Lower lobe of right lung (tissue), 2 donors: ENCODE measurements around the gene ST3GAL6. TPM values are rescaled to one million over a fixed set of nuclear protein-coding genes. Genes with fewer than 3 reads are reported as not detected.

ENCODE experiments used
- ATAC-seq, 2 donors: fragments of 200-7000 bp; cut with Tn5 transposase; one replicate each; pipeline ENCODE4 v1.9.1; 2020 to 2022; ENCODE audit warnings: mild to moderate bottlenecking in 2 of 2, moderate library complexity in 2 of 2
- DNase-seq: peaks from one replicate; pipeline ENCODE4 v3.0.0-alpha.2; 2020
- H3K27ac ChIP-seq: fragments of 200-600 bp; one replicate; pipeline ENCODE4 v1.8.0; 2022
- H3K27me3 ChIP-seq: fragments of 200-600 bp; one replicate; pipeline ENCODE4 v1.8.0; 2022; ENCODE audit warnings: low read depth
- H3K36me3 ChIP-seq: fragments of 200-600 bp; one replicate; pipeline ENCODE4 v1.8.0; 2022; ENCODE audit warnings: mild to moderate bottlenecking
- H3K4me1 ChIP-seq: fragments of 200-600 bp; one replicate; pipeline ENCODE4 v1.8.0; 2022
- H3K4me3 ChIP-seq: fragments of 200-600 bp; one replicate; pipeline ENCODE4 v1.8.0; 2022; ENCODE audit warnings: mild to moderate bottlenecking
- H3K9me3 ChIP-seq: fragments of 200-600 bp; one replicate; pipeline ENCODE4 v1.8.0; 2022
- CTCF ChIP-seq: fragments of 200-600 bp; IDR thresholded peaks from one replicate; pipeline ENCODE4 v1.8.0; 2022; ENCODE audit warnings: antibody characterized with exemption, mild to moderate bottlenecking
- intact Hi-C: fragments of 100-400 bp; cut with DNase I; formaldehyde crosslinking; loops from one replicate; pipeline ENCODE4 v1.11.0; 2022
- total RNA-seq: library from RNA; stranded (reverse); fragmentation: NEBNext Ultra II Directional; extraction: Animal tissue kit (Norgen Biotek cat#: 25700); gene quantifications from one replicate; pipeline ENCODE4 v1.2.1, GENCODE V29; 2021
- donor health status: DM: no; HTN: yes; CAD: no; lungs with severe emphysema.

ST3GAL6 gene
- total RNA-seq, 1 donor from 2014 or later = 42.4 TPM

- no peak for DNase-seq
- intact Hi-C loops = no loop called here
- no peak for ATAC-seq
- Histone ChIP-seq H3K9me3 (no peaks in the 10 kb centered on the region), H3K4me1 (peaks cover 11% of the 10 kb centered on the region), H3K27ac (no peak overlapping the region), H3K27me3 (no peaks in the 10 kb centered on the region), H3K4me3 (peak overlapping the region; percentile 85), H3K36me3 (no peaks in the 10 kb centered on the region)
- TF ChIP-seq CTCF = no peak
These were observed 28.8 kb upstream of the ST3GAL6 start for GRCh38 chr3:98734306-98734705.

DNA sequence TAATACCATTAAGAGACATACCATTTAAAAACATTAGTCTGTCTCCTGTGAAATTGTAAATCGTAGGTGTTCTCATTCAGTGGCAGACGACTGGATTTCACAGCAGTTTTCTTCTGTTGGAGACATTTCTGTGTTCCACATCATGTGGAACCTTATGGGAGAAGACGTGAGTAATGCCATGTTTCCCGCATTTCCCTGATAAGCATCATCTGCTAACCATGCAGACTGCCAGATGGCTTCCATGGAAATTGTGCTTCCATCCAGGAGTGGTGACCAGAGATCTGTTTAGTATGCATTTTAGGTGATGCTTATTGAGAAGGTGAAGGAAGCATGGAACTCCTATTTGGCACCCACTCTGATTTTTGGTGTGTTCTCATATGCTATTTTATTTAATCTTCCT is 28.4 kb upstream of the ST3GAL6 start:
- no peak overlapping the region for H3K27ac ChIP-seq
- no peaks in the 10 kb centered on the region for H3K27me3 ChIP-seq
- peaks cover 16% of the 10 kb centered on the region for H3K4me1 ChIP-seq
- no peak for TF ChIP-seq CTCF
- ATAC-seq (no peak), DNase-seq (no peak)
- H3K9me3 ChIP-seq = no peaks in the 10 kb centered on the region
- peak overlapping the region; percentile 85 for H3K4me3 ChIP-seq
- no peaks in the 10 kb centered on the region for H3K36me3 ChIP-seq
- intact Hi-C loops = no loop called here

DNA sequence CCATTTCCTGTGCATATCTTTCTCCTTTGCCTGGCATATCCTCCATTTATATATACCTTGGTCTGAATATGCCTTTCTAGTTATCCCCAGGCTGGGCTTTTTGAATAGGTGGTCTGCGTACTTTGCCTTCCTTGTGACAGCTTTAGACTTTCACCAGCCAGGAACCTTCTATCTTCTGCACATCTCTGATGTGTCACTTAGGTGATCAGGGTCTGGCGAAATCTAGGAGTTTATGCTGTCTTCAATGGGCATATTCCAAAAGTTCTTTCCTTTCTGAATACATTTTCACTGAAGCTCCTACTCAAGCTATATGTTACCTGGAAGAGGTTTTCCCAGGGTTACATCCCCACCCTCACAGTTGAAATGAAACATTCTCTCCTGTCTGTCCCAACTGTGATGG is 27.8 kb upstream of the ST3GAL6 start:
- TF ChIP-seq CTCF = no peak
- Histone ChIP-seq H3K36me3 (no peaks in the 10 kb centered on the region), H3K4me1 (peaks cover 17% of the 10 kb centered on the region), H3K9me3 (no peaks in the 10 kb centered on the region), H3K27ac (no peak overlapping the region), H3K27me3 (no peaks in the 10 kb centered on the region), H3K4me3 (no peak overlapping the region)
- intact Hi-C loops = no loop called here
- DNase-seq = no peak
- ATAC-seq = no peak

DNA sequence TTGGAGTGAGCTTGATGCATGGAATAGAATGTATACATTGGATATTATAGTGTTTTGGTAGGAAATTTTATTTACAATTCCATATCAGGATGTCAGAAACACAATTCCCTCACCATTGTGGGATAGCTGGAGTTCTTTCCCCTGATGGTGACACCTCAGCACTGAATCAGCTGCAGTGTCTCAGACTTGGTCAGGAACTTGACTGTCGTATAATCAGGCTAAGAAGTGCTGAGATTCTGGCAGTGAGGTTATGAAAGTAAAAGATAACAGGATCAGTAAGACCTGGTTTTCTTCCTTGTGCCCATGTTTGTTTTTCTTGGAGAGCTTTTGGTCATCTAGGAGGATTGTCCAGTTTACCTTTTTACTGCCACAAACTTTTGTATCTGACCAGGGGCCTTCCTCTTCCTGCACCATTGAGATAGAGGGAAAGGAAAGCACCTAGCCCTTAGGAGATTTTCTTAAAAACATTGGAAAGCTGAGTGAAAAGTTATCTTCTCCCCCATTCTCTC is 27.3 kb upstream of the ST3GAL6 start:
- Histone ChIP-seq H3K4me1 (peaks cover 17% of the 10 kb centered on the region), H3K9me3 (no peaks in the 10 kb centered on the region), H3K36me3 (no peaks in the 10 kb centered on the region), H3K4me3 (no peak overlapping the region), H3K27ac (no peak overlapping the region), H3K27me3 (no peaks in the 10 kb centered on the region)
- no peak for TF ChIP-seq CTCF
- DNase-seq (no peak), ATAC-seq (no peak)
- intact Hi-C loops = no loop called here

- peaks cover 11% of the 10 kb centered on the region for H3K4me1 ChIP-seq
- H3K36me3 ChIP-seq = no peaks in the 10 kb centered on the region
- intact Hi-C loops = no loop called here
- no peak for TF ChIP-seq CTCF
- no peaks in the 10 kb centered on the region for H3K27me3 ChIP-seq
- H3K27ac ChIP-seq = no peak overlapping the region
- no peaks in the 10 kb centered on the region for H3K9me3 ChIP-seq
- DNase-seq (no peak), ATAC-seq (no peak)
- H3K4me3 ChIP-seq = no peak overlapping the region
These were observed 25.8 kb upstream of the ST3GAL6 start for GRCh38 chr3:98737301-98737700.

DNA sequence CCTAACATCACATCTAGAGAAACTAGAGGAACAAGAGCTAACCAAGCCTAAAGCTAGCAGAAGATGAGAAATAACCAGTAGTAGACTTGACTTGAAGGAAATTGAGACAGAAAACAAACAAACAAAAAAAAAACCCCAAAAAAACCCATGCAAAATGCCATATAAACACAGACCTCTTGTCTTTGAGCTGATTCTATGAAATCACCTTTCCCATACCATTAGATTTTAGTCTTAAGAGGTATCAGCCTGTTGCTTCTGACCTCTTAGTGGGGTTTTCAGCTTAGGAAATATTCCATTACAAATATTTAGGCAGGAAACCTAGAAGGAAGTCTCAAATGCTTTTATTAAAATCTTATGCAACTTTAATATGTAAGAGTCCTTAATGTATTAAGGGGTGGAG is 23.9 kb upstream of the ST3GAL6 start:
- no peak for ATAC-seq
- TF ChIP-seq CTCF = no peak
- H3K36me3 ChIP-seq = no peaks in the 10 kb centered on the region
- H3K4me3 ChIP-seq = no peak overlapping the region
- H3K27ac ChIP-seq = no peak overlapping the region
- intact Hi-C loops = no loop called here
- no peaks in the 10 kb centered on the region for H3K9me3 ChIP-seq
- DNase-seq = no peak
- H3K4me1 ChIP-seq = peaks cover 16% of the 10 kb centered on the region
- H3K27me3 ChIP-seq = no peaks in the 10 kb centered on the region
